Activated CD4-positive, alpha-beta T cell treated with anti-CD3 and anti-CD28 coated beads for 48 hours (primary cell): ENCODE measurements around the gene ST8SIA5.

ENCODE experiments used
- DNase-seq: peaks from one replicate; pipeline ENCODE4 v3.0.0-alpha.2; 2020

ST8SIA5 gene

GRCh38 chr18:46705521-46705920 lies 51.3 kb downstream of the ST8SIA5 start:
- no peak for DNase-seq

- DNase-seq, result no peak
Observed at GRCh38 chr18:46704816-46705215, 52.0 kb downstream of the ST8SIA5 start.

- no peak for DNase-seq
Observed at GRCh38 chr18:46704189-46704588, 52.7 kb downstream of the ST8SIA5 start.

- DNase-seq, result no peak
Observed at GRCh38 chr18:46702471-46702870, 54.4 kb downstream of the ST8SIA5 start.

GRCh38 chr18:46700066-46700824 lies 56.6 kb downstream of the ST8SIA5 start:
- DNase-seq, result no peak

GRCh38 chr18:46696702-46697101 lies 60.2 kb downstream of the ST8SIA5 start:
- no peak for DNase-seq

GRCh38 chr18:46696268-46696667 lies 60.6 kb downstream of the ST8SIA5 start:
- DNase-seq, result no peak

GRCh38 chr18:46693996-46694395 lies 62.9 kb downstream of the ST8SIA5 start:
- DNase-seq, result no peak

GRCh38 chr18:46688853-46689525 lies 67.9 kb downstream of the ST8SIA5 start:
- no peak for DNase-seq

GRCh38 chr18:46686186-46686585 lies 70.7 kb downstream of the ST8SIA5 start:
- no peak for DNase-seq

- no peak for DNase-seq
Observed at GRCh38 chr18:46683252-46683651, 73.6 kb downstream of the ST8SIA5 start.

- no peak for DNase-seq
Observed at GRCh38 chr18:46680784-46681695, 75.8 kb downstream of the ST8SIA5 start.

GRCh38 chr18:46679846-46680598 lies 76.8 kb downstream of the ST8SIA5 start:
- no peak for DNase-seq

GRCh38 chr18:46678785-46679399 lies 78.0 kb downstream of the ST8SIA5 start:
- no peak for DNase-seq

- DNase-seq, result no peak
Observed at GRCh38 chr18:46678041-46678440, 78.8 kb downstream of the ST8SIA5 start.

- no peak for DNase-seq
Observed at GRCh38 chr18:46677611-46678010, 79.2 kb downstream of the ST8SIA5 start.

- no peak for DNase-seq
Observed at GRCh38 chr18:46676182-46676835, 80.5 kb downstream of the ST8SIA5 start.

- no peak for DNase-seq
Observed at GRCh38 chr18:46675112-46675511, 81.7 kb downstream of the ST8SIA5 start.

- no peak for DNase-seq
Observed at GRCh38 chr18:46672062-46672970, 84.5 kb downstream of the ST8SIA5 start.

GRCh38 chr18:46668694-46669093 lies 88.2 kb downstream of the ST8SIA5 start:
- DNase-seq, result no peak

- no peak for DNase-seq
Observed at GRCh38 chr18:46668135-46668534, 88.7 kb downstream of the ST8SIA5 start.
